Measurements from ENCODE around the gene LIN37. TPM values are rescaled to one million over a fixed set of nuclear protein-coding genes. Genes with fewer than 3 reads are reported as not detected.

The LIN37 gene
- total RNA-seq, 1 donor from 2014 or later = 9.0 TPM

DNA sequence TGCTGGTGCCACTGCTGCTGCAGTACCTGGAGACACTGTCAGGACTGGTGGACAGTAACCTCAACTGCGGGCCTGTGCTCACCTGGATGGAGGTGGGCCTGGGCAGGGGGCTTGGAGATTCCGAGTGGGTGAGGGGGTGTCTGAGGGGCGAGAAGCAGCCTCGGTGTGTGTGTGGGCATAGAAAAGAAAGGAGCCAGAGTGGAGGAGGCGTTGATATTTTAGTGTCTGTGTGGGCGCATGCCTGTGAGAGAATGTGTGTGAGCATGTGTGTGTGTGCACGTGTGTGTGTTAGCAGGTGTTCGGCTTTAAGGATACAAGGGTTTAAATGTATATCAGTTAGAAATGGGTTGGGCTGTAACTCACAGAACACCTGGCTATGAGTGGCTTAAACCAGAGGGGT is 30.7 kb downstream of the LIN37 start:
- Mint-ChIP-seq H3K4me3 (ENCODE audit: unreplicated experiment) (no peak overlapping the region), H3K27ac (ENCODE audit: unreplicated experiment) (no peak overlapping the region), H3K36me3 (ENCODE audit: low read depth, unreplicated experiment) (peaks cover 12% of the 10 kb centered on the region), H3K4me1 (ENCODE audit: unreplicated experiment) (peaks cover 17% of the 10 kb centered on the region), H3K9me3 (ENCODE audit: unreplicated experiment) (no peaks in the 10 kb centered on the region), H3K27me3 (ENCODE audit: unreplicated experiment) (peaks cover 24% of the 10 kb centered on the region)
- DNase-seq (ENCODE audit: low spot score) = no peak
- TF ChIP-seq, protein P1, sequence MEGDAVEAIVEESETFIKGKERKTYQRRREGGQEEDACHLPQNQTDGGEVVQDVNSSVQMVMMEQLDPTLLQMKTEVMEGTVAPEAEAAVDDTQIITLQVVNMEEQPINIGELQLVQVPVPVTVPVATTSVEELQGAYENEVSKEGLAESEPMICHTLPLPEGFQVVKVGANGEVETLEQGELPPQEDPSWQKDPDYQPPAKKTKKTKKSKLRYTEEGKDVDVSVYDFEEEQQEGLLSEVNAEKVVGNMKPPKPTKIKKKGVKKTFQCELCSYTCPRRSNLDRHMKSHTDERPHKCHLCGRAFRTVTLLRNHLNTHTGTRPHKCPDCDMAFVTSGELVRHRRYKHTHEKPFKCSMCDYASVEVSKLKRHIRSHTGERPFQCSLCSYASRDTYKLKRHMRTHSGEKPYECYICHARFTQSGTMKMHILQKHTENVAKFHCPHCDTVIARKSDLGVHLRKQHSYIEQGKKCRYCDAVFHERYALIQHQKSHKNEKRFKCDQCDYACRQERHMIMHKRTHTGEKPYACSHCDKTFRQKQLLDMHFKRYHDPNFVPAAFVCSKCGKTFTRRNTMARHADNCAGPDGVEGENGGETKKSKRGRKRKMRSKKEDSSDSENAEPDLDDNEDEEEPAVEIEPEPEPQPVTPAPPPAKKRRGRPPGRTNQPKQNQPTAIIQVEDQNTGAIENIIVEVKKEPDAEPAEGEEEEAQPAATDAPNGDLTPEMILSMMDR (IDR thresholded peaks at IDR 0.05; ENCODE audit: unreplicated experiment) = no peak

GRCh38 chr19:35780058-35780457 is 31.7 kb downstream of the LIN37 start:
- H3K27ac Mint-ChIP-seq (ENCODE audit: unreplicated experiment) = no peak overlapping the region
- H3K4me1 Mint-ChIP-seq (ENCODE audit: unreplicated experiment) = peaks cover 10% of the 10 kb centered on the region
- no peak for DNase-seq (ENCODE audit: low spot score)
- no peak overlapping the region for H3K4me3 Mint-ChIP-seq (ENCODE audit: unreplicated experiment)
- TF ChIP-seq, protein P1 (IDR thresholded peaks at IDR 0.05; ENCODE audit: unreplicated experiment) = no peak
- no peaks in the 10 kb centered on the region for H3K9me3 Mint-ChIP-seq (ENCODE audit: unreplicated experiment)
- H3K36me3 Mint-ChIP-seq (ENCODE audit: low read depth, unreplicated experiment) = peaks cover 7% of the 10 kb centered on the region
- peaks cover 17% of the 10 kb centered on the region for H3K27me3 Mint-ChIP-seq (ENCODE audit: unreplicated experiment)

DNA sequence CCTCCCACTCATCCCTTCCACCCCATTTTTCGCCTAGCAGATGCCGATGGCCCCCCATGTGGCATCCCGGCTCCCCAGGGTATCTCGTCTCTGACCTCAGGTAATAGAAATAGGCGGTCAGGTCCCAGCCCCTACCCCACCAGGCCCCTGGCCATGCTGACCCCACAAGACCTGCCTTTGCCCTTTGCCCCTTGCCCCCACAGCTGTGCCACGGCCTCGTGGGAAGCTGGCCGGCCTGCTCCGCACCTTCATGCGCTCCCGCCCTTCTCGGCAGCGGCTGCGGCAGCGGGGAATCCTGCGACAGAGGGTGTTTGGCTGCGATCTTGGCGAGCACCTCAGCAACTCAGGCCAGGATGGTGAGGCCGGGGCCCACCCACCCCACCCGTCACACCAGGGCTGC is 32.3 kb downstream of the LIN37 start:
- no peaks in the 10 kb centered on the region for H3K9me3 Mint-ChIP-seq (ENCODE audit: unreplicated experiment)
- H3K27ac Mint-ChIP-seq (ENCODE audit: unreplicated experiment) = no peak overlapping the region
- peaks cover 7% of the 10 kb centered on the region for H3K36me3 Mint-ChIP-seq (ENCODE audit: low read depth, unreplicated experiment)
- no peak overlapping the region for H3K4me3 Mint-ChIP-seq (ENCODE audit: unreplicated experiment)
- TF ChIP-seq, protein P1 (IDR thresholded peaks at IDR 0.05; ENCODE audit: unreplicated experiment) = no peak
- DNase-seq (ENCODE audit: low spot score) = no peak
- H3K4me1 Mint-ChIP-seq (ENCODE audit: unreplicated experiment) = peaks cover 10% of the 10 kb centered on the region
- H3K27me3 Mint-ChIP-seq (ENCODE audit: unreplicated experiment) = peaks cover 21% of the 10 kb centered on the region

- H3K27ac Mint-ChIP-seq (ENCODE audit: unreplicated experiment) = no peak overlapping the region
- H3K4me3 Mint-ChIP-seq (ENCODE audit: unreplicated experiment) = no peak overlapping the region
- no peaks in the 10 kb centered on the region for H3K9me3 Mint-ChIP-seq (ENCODE audit: unreplicated experiment)
- TF ChIP-seq, protein P1 (IDR thresholded peaks at IDR 0.05; ENCODE audit: unreplicated experiment) = no peak
- H3K4me1 Mint-ChIP-seq (ENCODE audit: unreplicated experiment) = peaks cover 9% of the 10 kb centered on the region
- H3K36me3 Mint-ChIP-seq (ENCODE audit: low read depth, unreplicated experiment) = peaks cover 7% of the 10 kb centered on the region
- peaks cover 24% of the 10 kb centered on the region for H3K27me3 Mint-ChIP-seq (ENCODE audit: unreplicated experiment)
- no peak for DNase-seq (ENCODE audit: low spot score)
Measured at GRCh38 chr19:35781650-35782049, 33.3 kb downstream of the LIN37 start.

GRCh38 chr19:35782589-35782988 is 34.2 kb downstream of the LIN37 start:
- Mint-ChIP-seq H3K9me3 (ENCODE audit: unreplicated experiment) (no peaks in the 10 kb centered on the region), H3K4me3 (ENCODE audit: unreplicated experiment) (no peak overlapping the region), H3K27me3 (ENCODE audit: unreplicated experiment) (peaks cover 20% of the 10 kb centered on the region), H3K4me1 (ENCODE audit: unreplicated experiment) (peaks cover 4% of the 10 kb centered on the region), H3K36me3 (ENCODE audit: low read depth, unreplicated experiment) (peaks cover 7% of the 10 kb centered on the region), H3K27ac (ENCODE audit: unreplicated experiment) (peak overlapping the region; percentile 13)
- TF ChIP-seq, protein P1 (IDR thresholded peaks at IDR 0.05; ENCODE audit: unreplicated experiment) = no peak
- no peak for DNase-seq (ENCODE audit: low spot score)
